ENCODE results near the gene SGCD. TPM values are rescaled to one million over a fixed set of nuclear protein-coding genes. Genes with fewer than 3 reads are reported as not detected.

SGCD gene
- total RNA-seq, 1 donor from 2014 or later = 6.0 TPM

DNA sequence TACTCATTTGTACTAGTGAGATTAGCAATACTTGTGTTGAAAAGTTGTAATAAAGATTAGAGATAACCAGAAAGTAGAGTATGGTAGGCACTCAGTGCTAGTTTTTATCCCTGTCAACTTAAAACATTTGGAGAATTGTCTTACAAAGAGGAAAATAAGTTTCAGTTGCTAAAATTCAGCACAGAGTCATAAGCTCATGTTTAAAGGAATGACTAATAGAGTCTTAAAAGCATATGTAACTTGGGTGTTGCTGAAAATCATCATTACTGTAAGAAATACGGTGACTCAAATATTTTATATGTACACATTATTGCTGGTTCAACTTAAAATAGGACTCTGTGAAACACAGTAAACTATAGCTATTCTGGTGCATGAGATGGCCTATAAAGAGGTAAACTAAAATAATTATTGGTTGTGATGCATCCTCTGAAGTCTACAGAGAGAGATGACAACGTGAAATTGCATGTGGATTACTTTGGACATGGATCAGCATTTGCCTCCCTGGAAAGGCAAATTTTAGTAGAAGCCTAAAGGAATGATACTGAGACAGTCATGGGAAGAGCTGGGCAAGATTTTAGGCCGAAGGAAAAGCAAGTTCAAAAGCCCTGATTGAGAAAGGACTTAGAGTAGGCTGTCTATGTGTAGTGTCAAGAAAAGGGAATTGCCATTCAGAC lies 34.6 kb downstream of the SGCD start:
- no peak overlapping the region for H3K27ac ChIP-seq
- no peak overlapping the region for H3K4me3 ChIP-seq
- TF ChIP-seq, protein P1, sequence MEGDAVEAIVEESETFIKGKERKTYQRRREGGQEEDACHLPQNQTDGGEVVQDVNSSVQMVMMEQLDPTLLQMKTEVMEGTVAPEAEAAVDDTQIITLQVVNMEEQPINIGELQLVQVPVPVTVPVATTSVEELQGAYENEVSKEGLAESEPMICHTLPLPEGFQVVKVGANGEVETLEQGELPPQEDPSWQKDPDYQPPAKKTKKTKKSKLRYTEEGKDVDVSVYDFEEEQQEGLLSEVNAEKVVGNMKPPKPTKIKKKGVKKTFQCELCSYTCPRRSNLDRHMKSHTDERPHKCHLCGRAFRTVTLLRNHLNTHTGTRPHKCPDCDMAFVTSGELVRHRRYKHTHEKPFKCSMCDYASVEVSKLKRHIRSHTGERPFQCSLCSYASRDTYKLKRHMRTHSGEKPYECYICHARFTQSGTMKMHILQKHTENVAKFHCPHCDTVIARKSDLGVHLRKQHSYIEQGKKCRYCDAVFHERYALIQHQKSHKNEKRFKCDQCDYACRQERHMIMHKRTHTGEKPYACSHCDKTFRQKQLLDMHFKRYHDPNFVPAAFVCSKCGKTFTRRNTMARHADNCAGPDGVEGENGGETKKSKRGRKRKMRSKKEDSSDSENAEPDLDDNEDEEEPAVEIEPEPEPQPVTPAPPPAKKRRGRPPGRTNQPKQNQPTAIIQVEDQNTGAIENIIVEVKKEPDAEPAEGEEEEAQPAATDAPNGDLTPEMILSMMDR (IDR thresholded peaks at IDR 0.05) = no peak
- ATAC-seq (no peak), DNase-seq (no peak)
- H3K4me1 ChIP-seq = no peaks in the 10 kb centered on the region
- no peaks in the 10 kb centered on the region for H3K36me3 ChIP-seq
- intact Hi-C loops (cut with DNase I) = no loop called here
- no peaks in the 10 kb centered on the region for H3K27me3 ChIP-seq (ENCODE audit: low read depth)
- no peaks in the 10 kb centered on the region for H3K9me3 ChIP-seq

DNA sequence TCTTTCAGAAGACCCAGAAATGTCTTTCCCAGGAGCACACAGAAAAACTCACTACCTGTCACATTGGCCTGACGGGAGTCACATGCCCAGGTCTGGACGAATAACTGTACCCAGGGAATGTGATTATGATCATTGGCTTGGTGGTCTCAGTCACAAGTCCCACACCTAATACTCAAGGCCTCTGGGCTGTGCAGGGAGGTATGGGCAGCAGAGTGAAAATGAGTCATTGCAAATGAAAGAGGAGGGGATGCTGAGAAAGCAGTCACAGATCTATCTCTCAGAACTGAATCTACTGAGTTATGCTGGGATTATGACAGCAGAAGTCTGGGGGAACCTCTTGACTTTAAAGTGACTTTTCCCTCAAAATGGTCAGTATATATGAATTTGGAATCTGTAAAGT lies 36.9 kb downstream of the SGCD start:
- DNase-seq = no peak
- TF ChIP-seq, protein P1 (IDR thresholded peaks at IDR 0.05) = no peak
- intact Hi-C loops (cut with DNase I) = no loop called here
- no peak overlapping the region for H3K27ac ChIP-seq
- H3K9me3 ChIP-seq = no peaks in the 10 kb centered on the region
- no peak for ATAC-seq
- no peak overlapping the region for H3K4me3 ChIP-seq
- no peaks in the 10 kb centered on the region for H3K4me1 ChIP-seq
- H3K36me3 ChIP-seq = no peaks in the 10 kb centered on the region
- no peaks in the 10 kb centered on the region for H3K27me3 ChIP-seq (ENCODE audit: low read depth)

DNA sequence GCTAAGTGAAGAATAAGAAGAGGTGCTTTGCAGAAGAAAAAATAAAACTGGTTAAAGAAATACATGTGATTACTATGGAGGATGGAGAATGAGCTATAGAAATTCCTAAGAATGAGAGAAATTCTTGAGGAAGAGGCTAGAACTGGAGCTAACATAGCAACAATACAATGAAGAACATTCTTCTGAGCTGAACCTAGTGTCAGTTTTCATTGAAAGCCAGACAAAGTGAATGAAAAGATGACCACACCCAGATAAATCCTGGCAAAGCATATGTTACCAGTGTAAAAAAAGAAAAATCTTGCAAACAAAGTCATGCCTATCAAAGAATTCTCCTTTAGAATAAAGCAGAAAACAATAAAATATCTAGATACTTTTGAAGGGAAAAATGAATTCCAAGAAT lies 39.6 kb downstream of the SGCD start:
- Histone ChIP-seq H3K9me3 (no peaks in the 10 kb centered on the region), H3K36me3 (no peaks in the 10 kb centered on the region)

DNA sequence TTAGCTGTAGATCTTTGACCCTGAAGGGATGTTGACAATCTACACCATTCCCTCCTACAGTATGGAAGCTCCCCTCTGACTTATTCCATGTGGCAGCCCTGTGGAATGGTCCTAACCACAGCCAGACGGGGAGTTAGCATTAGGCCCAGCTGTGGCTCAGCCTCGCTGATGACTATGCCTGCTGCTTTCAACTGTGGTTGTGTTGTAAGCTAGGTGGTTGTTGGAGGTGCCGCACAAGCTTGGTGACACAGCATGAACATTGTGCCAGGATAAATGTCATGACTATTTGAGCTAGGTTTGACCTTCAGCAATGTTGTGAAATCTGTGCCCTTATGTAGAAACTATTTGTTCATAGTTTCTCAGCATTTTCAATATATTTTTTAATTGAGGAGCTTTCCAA lies 40.6 kb downstream of the SGCD start:
- H3K36me3 ChIP-seq = no peaks in the 10 kb centered on the region
- DNase-seq = no peak
- H3K27ac ChIP-seq = no peak overlapping the region
- intact Hi-C loops (cut with DNase I) = no loop called here
- no peaks in the 10 kb centered on the region for H3K27me3 ChIP-seq (ENCODE audit: low read depth)
- no peak overlapping the region for H3K4me3 ChIP-seq
- H3K4me1 ChIP-seq = no peaks in the 10 kb centered on the region
- H3K9me3 ChIP-seq = no peaks in the 10 kb centered on the region
- TF ChIP-seq, protein P1 (IDR thresholded peaks at IDR 0.05) = no peak
- peak in 1 of 2 donors; percentile 42 for ATAC-seq

More for the DNA sequence above, 39.6 kb downstream of the SGCD start:
- TF ChIP-seq, protein P1 (IDR thresholded peaks at IDR 0.05) = no peak
- intact Hi-C loops (cut with DNase I) = no loop called here
- Histone ChIP-seq H3K4me3 (no peak overlapping the region), H3K4me1 (no peaks in the 10 kb centered on the region), H3K27ac (no peak overlapping the region), H3K27me3 (ENCODE audit: low read depth) (no peaks in the 10 kb centered on the region)
- ATAC-seq = no peak
- DNase-seq = no peak

DNA sequence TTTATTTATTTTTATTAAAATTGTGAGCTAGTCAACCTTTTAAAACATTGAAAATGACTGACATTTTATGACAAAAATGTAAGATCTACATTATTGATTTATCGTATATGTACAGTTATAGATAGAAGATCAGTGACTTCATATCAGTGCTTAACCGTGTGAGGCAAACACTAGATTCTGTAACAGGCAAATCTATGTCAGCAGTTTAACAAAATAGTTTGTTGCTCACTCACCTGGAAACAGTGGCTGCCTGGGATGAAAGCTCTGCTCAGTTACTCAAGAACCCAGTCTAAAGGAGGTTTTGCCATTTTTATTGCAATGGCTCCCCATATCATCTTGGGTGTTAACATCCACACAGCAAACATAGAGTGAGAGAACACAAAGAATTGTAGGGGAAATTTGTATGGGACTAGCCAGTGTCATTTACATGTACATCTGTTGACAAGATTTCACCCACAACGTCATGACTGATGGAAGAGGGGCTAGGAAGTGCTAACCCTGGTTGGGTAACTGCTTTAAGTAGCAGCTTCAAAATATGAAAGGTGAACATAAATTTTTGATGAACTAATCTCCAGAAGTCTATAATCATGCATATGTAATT lies 49.0 kb downstream of the SGCD start:
- intact Hi-C loops (cut with DNase I) = no loop called here
- no peak for ATAC-seq
- no peaks in the 10 kb centered on the region for H3K27me3 ChIP-seq (ENCODE audit: low read depth)

More for the DNA sequence above, 49.0 kb downstream of the SGCD start:
- Histone ChIP-seq H3K9me3 (no peaks in the 10 kb centered on the region), H3K36me3 (no peaks in the 10 kb centered on the region), H3K4me3 (no peak overlapping the region), H3K4me1 (no peaks in the 10 kb centered on the region), H3K27ac (no peak overlapping the region)
- TF ChIP-seq, protein P1 (IDR thresholded peaks at IDR 0.05) = no peak
- no peak for DNase-seq
